Neural progenitor cell (in vitro differentiated cells): Measurements from ENCODE around the gene UNK. TPM values are rescaled to one million over a fixed set of nuclear protein-coding genes. Genes with fewer than 3 reads are reported as not detected.

ENCODE experiments used
- DNase-seq: peaks from one replicate; pipeline ENCODE4 v3.0.0-alpha.2; 2016; ENCODE audit warnings: low spot score
- H2AFZ ChIP-seq: fragments of 200-600 bp; sonication (generic); replicated peaks from 2 replicates; pipeline ENCODE4 v1.6.1; 2016; ENCODE audit warnings: antibody characterized with exemption
- H3F3A ChIP-seq: fragments of 200-600 bp; sonication (generic); 2 replicates; pipeline ENCODE4 v1.6.1; 2016; ENCODE audit warnings: antibody characterized with exemption, low read depth
- H3K27ac ChIP-seq: fragments of 200-600 bp; sonication (generic); 2 replicates; pipeline ENCODE4 v1.5.1; 2016; ENCODE audit warnings: mild to moderate bottlenecking
- H3K27me3 ChIP-seq: fragments of 200-600 bp; sonication (generic); 2 replicates; pipeline ENCODE4 v1.6.1; 2016; ENCODE audit warnings: mild to moderate bottlenecking, moderate library complexity
- H3K36me3 ChIP-seq: fragments of 200-600 bp; sonication (generic); 2 replicates; pipeline ENCODE4 v1.5.1; 2016
- H3K4me1 ChIP-seq: fragments of 200-600 bp; sonication (generic); 2 replicates; pipeline ENCODE4 v1.6.1; 2016; ENCODE audit warnings: mixed run types
- H3K4me2 ChIP-seq: fragments of 200-600 bp; sonication (generic); 2 replicates; pipeline ENCODE4 v1.6.1; 2016
- H3K4me3 ChIP-seq: fragments of 200-600 bp; sonication (generic); 2 replicates; pipeline ENCODE4 v1.5.1; 2016
- H3K79me2 ChIP-seq: fragments of 200-600 bp; sonication (generic); 2 replicates; pipeline ENCODE4 v1.6.1; 2016; ENCODE audit warnings: low read depth
- H3K9ac ChIP-seq: fragments of 200-600 bp; sonication (generic); 2 replicates; pipeline ENCODE4 v1.6.1; 2016
- H3K9me3 ChIP-seq: fragments of 200-600 bp; sonication (generic); 2 replicates; pipeline ENCODE4 v1.5.1; 2016; ENCODE audit warnings: low read depth
- H4K20me1 ChIP-seq: fragments of 200-600 bp; sonication (generic); 2 replicates; pipeline ENCODE4 v1.6.1; 2016; ENCODE audit warnings: low read depth
- H3K27ac Mint-ChIP-seq: 3 replicates; pipeline ENCODE4 v1.8.0; 2021; ENCODE audit warnings: mixed read lengths
- H3K27me3 Mint-ChIP-seq: 2 replicates; pipeline ENCODE4 v1.8.0; 2022; ENCODE audit warnings: low read depth, mild to moderate bottlenecking, inconsistent platforms, moderate library complexity, mixed read lengths; ENCODE audit not compliant: insufficient read depth
- H3K36me3 Mint-ChIP-seq: 3 replicates; pipeline ENCODE4 v1.8.0; 2021; ENCODE audit warnings: mixed read lengths
- H3K4me1 Mint-ChIP-seq: 3 replicates; pipeline ENCODE4 v1.8.0; 2021; ENCODE audit warnings: mixed read lengths
- H3K4me3 Mint-ChIP-seq: 3 replicates; pipeline ENCODE4 v1.8.0; 2021; ENCODE audit warnings: mild to moderate bottlenecking, moderate library complexity, mixed read lengths
- H3K9me3 Mint-ChIP-seq: 3 replicates; pipeline ENCODE4 v1.8.0; 2020; ENCODE audit warnings: mixed read lengths
- CTCF ChIP-seq: fragments of 200-600 bp; sonication (generic); IDR thresholded peaks from 2 replicates; pipeline ENCODE4 v1.5.1; 2017; ENCODE audit warnings: antibody characterized with exemption, mild to moderate bottlenecking
- EZH2 ChIP-seq: fragments of 200-600 bp; sonication (generic); IDR thresholded peaks from 2 replicates; pipeline ENCODE4 v1.6.1; 2017; ENCODE audit warnings: antibody characterized with exemption, mild to moderate bottlenecking, moderate library complexity
- EZH2phosphoT487 ChIP-seq: fragments of 200-600 bp; sonication (generic); IDR thresholded peaks from 2 replicates; pipeline ENCODE4 v1.6.1; 2017; ENCODE audit warnings: antibody characterized with exemption
- total RNA-seq: library from RNA; depleted of rRNA; stranded (reverse); fragments of >200 nt; gene quantifications from 2 replicates; pipeline ENCODE4 v1.2.3, GENCODE V29; 2015; ENCODE audit warnings: low replicate concordance

Gene UNK
- total RNA-seq, 1 donor from 2014 or later, result 38.5 TPM

- H4K20me1 ChIP-seq, result peaks cover 5% of the 10 kb centered on the region
- Mint-ChIP-seq H3K27ac (no peak overlapping the region), H3K4me1 (peaks cover 6% of the 10 kb centered on the region), H3K36me3 (no peaks in the 10 kb centered on the region), H3K4me3 (no peak overlapping the region), H3K27me3 (peaks cover 2% of the 10 kb centered on the region), H3K9me3 (no peaks in the 10 kb centered on the region)
- DNase-seq, result no peak
- H3K27ac ChIP-seq, result no peak overlapping the region
- no peak for TF ChIP-seq EZH2
- TF ChIP-seq CTCF, result no peak
- no peak for TF ChIP-seq EZH2phosphoT487
- no peaks in the 10 kb centered on the region for H3K36me3 ChIP-seq
- H3K4me3 ChIP-seq, result no peak overlapping the region
- H2AFZ ChIP-seq, result no peak overlapping the region
- peaks cover 10% of the 10 kb centered on the region for H3F3A ChIP-seq
- H3K4me1 ChIP-seq, result no peaks in the 10 kb centered on the region
- H3K79me2 ChIP-seq, result no peaks in the 10 kb centered on the region
- H3K27me3 ChIP-seq, result no peaks in the 10 kb centered on the region
- peak overlapping the region; percentile 32 for H3K9ac ChIP-seq
- no peaks in the 10 kb centered on the region for H3K9me3 ChIP-seq
- H3K4me2 ChIP-seq, result no peak overlapping the region
Observed at GRCh38 chr17:75840799-75841164, 56.2 kb downstream of the UNK start.

GRCh38 chr17:75842411-75842810 is 57.8 kb downstream of the UNK start:
- peak overlapping the region; percentile 33 for H3K27ac Mint-ChIP-seq
- H3K36me3 ChIP-seq, result no peaks in the 10 kb centered on the region
- TF ChIP-seq EZH2, result no peak
- no peak for TF ChIP-seq CTCF
- TF ChIP-seq EZH2phosphoT487, result no peak

GRCh38 chr17:75842963-75843576 is 58.5 kb downstream of the UNK start:
- Histone ChIP-seq H3K4me1 (no peaks in the 10 kb centered on the region), H3K79me2 (no peaks in the 10 kb centered on the region), H3K9me3 (no peaks in the 10 kb centered on the region), H3K27ac (no peak overlapping the region), H3K4me2 (no peak overlapping the region), H3K4me3 (no peak overlapping the region), H3K9ac (no peak overlapping the region), H3F3A (peaks cover 14% of the 10 kb centered on the region), H3K36me3 (no peaks in the 10 kb centered on the region), H3K27me3 (no peaks in the 10 kb centered on the region), H2AFZ (no peak overlapping the region), H4K20me1 (peaks cover 6% of the 10 kb centered on the region)
- H3K9me3 Mint-ChIP-seq, result no peaks in the 10 kb centered on the region
- H3K27ac Mint-ChIP-seq, result no peak overlapping the region
- no peak overlapping the region for H3K4me3 Mint-ChIP-seq
- H3K27me3 Mint-ChIP-seq, result peaks cover 3% of the 10 kb centered on the region
- peaks cover 6% of the 10 kb centered on the region for H3K4me1 Mint-ChIP-seq
- H3K36me3 Mint-ChIP-seq, result no peaks in the 10 kb centered on the region
- TF ChIP-seq EZH2 (no peak), CTCF (no peak), EZH2phosphoT487 (no peak)
- DNase-seq, result no peak

More at GRCh38 chr17:75842411-75842810, 57.8 kb downstream of the UNK start:
- Histone ChIP-seq H3K4me1 (no peaks in the 10 kb centered on the region), H3F3A (peaks cover 14% of the 10 kb centered on the region), H4K20me1 (peaks cover 6% of the 10 kb centered on the region), H3K9ac (no peak overlapping the region), H3K79me2 (no peaks in the 10 kb centered on the region), H3K4me2 (no peak overlapping the region), H3K27me3 (no peaks in the 10 kb centered on the region), H3K4me3 (no peak overlapping the region), H3K27ac (no peak overlapping the region), H2AFZ (no peak overlapping the region), H3K9me3 (no peaks in the 10 kb centered on the region)
- no peak overlapping the region for H3K4me3 Mint-ChIP-seq
- H3K27me3 Mint-ChIP-seq, result peaks cover 3% of the 10 kb centered on the region
- H3K36me3 Mint-ChIP-seq, result no peaks in the 10 kb centered on the region
- H3K4me1 Mint-ChIP-seq, result peaks cover 6% of the 10 kb centered on the region
- H3K9me3 Mint-ChIP-seq, result no peaks in the 10 kb centered on the region
- DNase-seq, result no peak
